Heart left ventricle (tissue), 13 donors: ENCODE data around the gene SEMA6D.

ENCODE experiments used
- POLR2A ChIP-seq, 2 donors: fragments of 450-650 bp; IDR thresholded peaks; one replicate each; pipeline ENCODE4 v1.6.1; 2017; ENCODE audit warnings: antibody characterized with exemption in 2 of 2, mild to moderate bottlenecking in 2 of 2, moderate library complexity in 2 of 2
- TF ChIP-seq, protein P1 (sequence below), 12 donors: fragments of 200-600 bp; sonication (generic) in 4 of 12; IDR thresholded peaks; one replicate each; pipeline versions ENCODE4 v1.5.0 to v1.8.0; 2018 to 2022; ENCODE audit warnings: antibody characterized with exemption in 12 of 12, mild to moderate bottlenecking in 5 of 12
- donor health status: ischemic (EF 13 %, LVEDD 7.1; RV severe dilation, severe dysfunction).
- donor health status: DM: no; HTN: yes; CAD: no.
- donor health status: DM: no; HTN: no; CAD: no.
- donor health status: ischemic (EF 25% LVEDD 6.9; RV normal size, moderate dysfunction).
- donor health status: ischemic (EF 25% LVEDD 5.7; RV mildly dilated, moderate dysfunction).
- donor health status: ischemic (EF 35%, LVEDD 5.7; RV mildly dilated, moderate dysfunction).
- donor health status: nonischemic (EF 11% LVEDD 7.7; RV severe dilation, severe dysfunction).
- donor health status: DM: yes; HTN: yes; CAD: no.
- donor health status: PGD.
- donor health status: ischemic (EF 29% LVEDD 5.4; RV normal size, mild dysfunction).
- donor health status: nonischemic (EF 23%, LVEDD 6.1; RV moderate dilation, normal function).

DNA sequence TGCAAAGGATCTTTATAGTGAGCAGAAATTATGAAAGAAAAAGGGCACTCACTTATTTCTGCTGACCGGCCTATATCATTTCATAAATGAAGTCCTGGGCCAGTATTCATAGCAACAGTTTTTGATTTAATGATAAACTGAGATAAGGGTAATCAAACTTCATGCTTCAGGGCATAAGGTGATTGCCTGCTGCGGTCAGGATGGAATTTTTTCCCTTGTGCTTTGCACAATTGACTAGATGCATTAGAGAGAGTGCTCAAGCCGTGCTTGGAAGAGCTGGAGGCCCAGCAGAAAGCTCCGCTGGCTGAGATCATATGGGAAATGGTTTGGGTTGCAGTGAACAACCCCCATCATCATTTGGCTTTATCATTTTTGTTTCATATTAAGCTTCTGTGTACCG is 10.4 kb downstream of the SEMA6D start:
- TF ChIP-seq, protein P1, sequence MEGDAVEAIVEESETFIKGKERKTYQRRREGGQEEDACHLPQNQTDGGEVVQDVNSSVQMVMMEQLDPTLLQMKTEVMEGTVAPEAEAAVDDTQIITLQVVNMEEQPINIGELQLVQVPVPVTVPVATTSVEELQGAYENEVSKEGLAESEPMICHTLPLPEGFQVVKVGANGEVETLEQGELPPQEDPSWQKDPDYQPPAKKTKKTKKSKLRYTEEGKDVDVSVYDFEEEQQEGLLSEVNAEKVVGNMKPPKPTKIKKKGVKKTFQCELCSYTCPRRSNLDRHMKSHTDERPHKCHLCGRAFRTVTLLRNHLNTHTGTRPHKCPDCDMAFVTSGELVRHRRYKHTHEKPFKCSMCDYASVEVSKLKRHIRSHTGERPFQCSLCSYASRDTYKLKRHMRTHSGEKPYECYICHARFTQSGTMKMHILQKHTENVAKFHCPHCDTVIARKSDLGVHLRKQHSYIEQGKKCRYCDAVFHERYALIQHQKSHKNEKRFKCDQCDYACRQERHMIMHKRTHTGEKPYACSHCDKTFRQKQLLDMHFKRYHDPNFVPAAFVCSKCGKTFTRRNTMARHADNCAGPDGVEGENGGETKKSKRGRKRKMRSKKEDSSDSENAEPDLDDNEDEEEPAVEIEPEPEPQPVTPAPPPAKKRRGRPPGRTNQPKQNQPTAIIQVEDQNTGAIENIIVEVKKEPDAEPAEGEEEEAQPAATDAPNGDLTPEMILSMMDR (IDR thresholded peaks at IDR 0.05), result no peak
- TF ChIP-seq POLR2A (IDR thresholded peaks at IDR 0.05), result no peak
